HCT116 (cell line): ENCODE results near the gene PHLDA1.
A peak's percentile ranks its signal among the peaks of the same experiment; 100 is the strongest.

Experiments
- CEBPB ChIP-seq: IDR thresholded peaks from 2 replicates; pipeline ENCODE4 v1.6.1; 2012; ENCODE audit warnings: low read depth
- EGR1 ChIP-seq: IDR thresholded peaks from 2 replicates; pipeline ENCODE4 v1.6.1; 2012; ENCODE audit warnings: low read depth
- EZH2 ChIP-seq: fragments of 200-600 bp; sonication (generic); IDR thresholded peaks from 2 replicates; pipeline ENCODE4 v1.6.1; 2017; ENCODE audit warnings: antibody characterized with exemption, mixed run types
- POLR2A ChIP-seq: IDR thresholded peaks from 2 replicates; pipeline ENCODE4 v1.7.0; 2011; ENCODE audit warnings: borderline replicate concordance; ENCODE audit not compliant: insufficient read depth, insufficient read length; ENCODE audit errors: extremely low read depth
- POLR2AphosphoS5 ChIP-seq: IDR thresholded peaks from 2 replicates; pipeline ENCODE4 v1.6.1; 2011; ENCODE audit warnings: mild to moderate bottlenecking, low read depth, low read length, moderate library complexity
- REST ChIP-seq: IDR thresholded peaks from 2 replicates; pipeline ENCODE4 v1.6.1; 2012; ENCODE audit warnings: low read depth
- TF ChIP-seq, protein P1 (sequence below), 3 experiments: fragments of 200-600 bp in 1 of 3; sonication (generic) in 1 of 3; IDR thresholded peaks in 2 of 3; conservative IDR thresholded peaks in 1 of 3; 2 replicates each; pipeline ENCODE4 v1.5.1; 2012 to 2017; ENCODE audit warnings: low read depth in 2 of 3, low read length in 2 of 3, antibody characterized with exemption in 1 of 3, borderline replicate concordance in 1 of 3, control low read depth in 1 of 3, mild to moderate bottlenecking in 1 of 3, mixed read lengths in 1 of 3, mixed run types in 1 of 3, moderate library complexity in 1 of 3; ENCODE audit not compliant: insufficient read depth in 1 of 3

- TF ChIP-seq POLR2AphosphoS5 (peak; percentile 48; the same call in 1 of the 2 replicates), REST (no peak), CEBPB (0 out of 2 replicates have a peak, but pooled peaks have one; percentile 10), EZH2 (no peak), POLR2A (peak; percentile 33), EGR1 (peak; percentile 7; the same call in 1 of the 2 replicates)
- TF ChIP-seq, protein P1, sequence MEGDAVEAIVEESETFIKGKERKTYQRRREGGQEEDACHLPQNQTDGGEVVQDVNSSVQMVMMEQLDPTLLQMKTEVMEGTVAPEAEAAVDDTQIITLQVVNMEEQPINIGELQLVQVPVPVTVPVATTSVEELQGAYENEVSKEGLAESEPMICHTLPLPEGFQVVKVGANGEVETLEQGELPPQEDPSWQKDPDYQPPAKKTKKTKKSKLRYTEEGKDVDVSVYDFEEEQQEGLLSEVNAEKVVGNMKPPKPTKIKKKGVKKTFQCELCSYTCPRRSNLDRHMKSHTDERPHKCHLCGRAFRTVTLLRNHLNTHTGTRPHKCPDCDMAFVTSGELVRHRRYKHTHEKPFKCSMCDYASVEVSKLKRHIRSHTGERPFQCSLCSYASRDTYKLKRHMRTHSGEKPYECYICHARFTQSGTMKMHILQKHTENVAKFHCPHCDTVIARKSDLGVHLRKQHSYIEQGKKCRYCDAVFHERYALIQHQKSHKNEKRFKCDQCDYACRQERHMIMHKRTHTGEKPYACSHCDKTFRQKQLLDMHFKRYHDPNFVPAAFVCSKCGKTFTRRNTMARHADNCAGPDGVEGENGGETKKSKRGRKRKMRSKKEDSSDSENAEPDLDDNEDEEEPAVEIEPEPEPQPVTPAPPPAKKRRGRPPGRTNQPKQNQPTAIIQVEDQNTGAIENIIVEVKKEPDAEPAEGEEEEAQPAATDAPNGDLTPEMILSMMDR (IDR thresholded peaks at IDR 0.05 in 2 of 3, conservative IDR thresholded peaks at IDR 0.05 in 1 of 3; ENCODE audit: borderline replicate concordance in 1 of 3, insufficient read depth in 1 of 3, low read depth in 2 of 3, low read length in 2 of 3) = no peak
Measured at GRCh38 chr12:76028571-76029277, 2.9 kb downstream of the PHLDA1 start.
